H1 (cell line): ENCODE results near the gene PDE1A. TPM values are rescaled to one million over a fixed set of nuclear protein-coding genes. Genes with fewer than 3 reads are reported as not detected.

Experiments
- CTCF ChIA-PET: fragments of 300-600 bp; sonication (Branson Sonifier 250); formaldehyde crosslinking; loops from one replicate; lab custom pipeline; 2021; ENCODE audit not compliant: partially characterized antibody; lab: Charles Lee
- POLR2A ChIA-PET: fragments of 300-600 bp; sonication (Branson Sonifier 250); formaldehyde crosslinking; loops from one replicate; lab custom pipeline; 2021; ENCODE audit warnings: inconsistent platforms; ENCODE audit not compliant: partially characterized antibody; lab: Charles Lee
- DNase-seq, 2 experiments: peaks; one replicate each; pipeline versions ENCODE4 v3.0.0 to v3.0.0-alpha.2; 2010 to 2022; ENCODE audit warnings: low spot score in 2 of 2, low read depth in 1 of 2, mixed read lengths in 1 of 2
- FAIRE-seq: peaks from 2 replicates; lab custom pipeline; 2011; peaks lifted over from hg19 to GRCh38; lab: Jason Lieb, UNC
- H2AFZ ChIP-seq: 2 replicates; pipeline ENCODE4 v1.8.1; 2012; ENCODE audit warnings: low read length, inconsistent platforms
- H2AK5ac ChIP-seq: 2 replicates; pipeline ENCODE4 v1.6.1; 2013; ENCODE audit warnings: low read depth, low read length
- H2BK120ac ChIP-seq: replicated peaks from 2 replicates; pipeline ENCODE3; 2013; ENCODE audit warnings: low read depth, low read length, inconsistent platforms
- H2BK12ac ChIP-seq: 2 replicates; pipeline ENCODE4 v1.6.1; 2013; ENCODE audit warnings: low read depth, low read length
- H2BK15ac ChIP-seq: 2 replicates; pipeline ENCODE4 v1.6.1; 2013; ENCODE audit warnings: low read length
- H2BK20ac ChIP-seq: 2 replicates; pipeline ENCODE4 v1.6.1; 2013; ENCODE audit warnings: low read length
- H2BK5ac ChIP-seq: 2 replicates; pipeline ENCODE4 v1.6.1; 2013; ENCODE audit warnings: low read depth, low read length
- H3K14ac ChIP-seq: 2 replicates; pipeline ENCODE4 v1.6.1; 2013; ENCODE audit warnings: inconsistent platforms; ENCODE audit not compliant: insufficient read length
- H3K18ac ChIP-seq: 2 replicates; pipeline ENCODE4 v1.6.1; 2013; ENCODE audit warnings: low read length; ENCODE audit errors: extremely low read depth
- H3K23ac ChIP-seq: 2 replicates; pipeline ENCODE4 v1.6.1; 2013; ENCODE audit warnings: inconsistent platforms; ENCODE audit not compliant: insufficient read length
- H3K23me2 ChIP-seq: 2 replicates; pipeline ENCODE4 v1.6.1; 2013; ENCODE audit warnings: low read depth, low read length
- H3K27ac ChIP-seq: 2 replicates; pipeline ENCODE4 v1.6.1; 2011; ENCODE audit warnings: low read depth, low read length, inconsistent platforms
- H3K27me3 ChIP-seq, 4 experiments: replicated peaks in 1 of 4; 1 replicate in 1 of 4; 2 replicates in 3 of 4; pipeline versions ENCODE4 v1.6.1 to v1.8.1; 2011 to 2013; ENCODE audit warnings: low read length in 3 of 4, mild to moderate bottlenecking in 3 of 4, inconsistent platforms in 2 of 4, mixed read lengths in 2 of 4, moderate library complexity in 1 of 4; ENCODE audit not compliant: control insufficient read depth in 3 of 4, insufficient read depth in 3 of 4; ENCODE audit errors: extremely low read depth in 1 of 4
- H3K36me3 ChIP-seq, 4 experiments: 2 replicates each; pipeline versions ENCODE4 v1.6.1 to v1.8.1; 2011 to 2013; ENCODE audit warnings: mild to moderate bottlenecking in 4 of 4, low read length in 3 of 4, moderate library complexity in 2 of 4, control low read depth in 1 of 4, inconsistent platforms in 1 of 4; ENCODE audit not compliant: insufficient read depth in 4 of 4, control insufficient read depth in 2 of 4
- H3K4ac ChIP-seq: replicated peaks from 2 replicates; pipeline ENCODE3; 2013; ENCODE audit warnings: low read length, low read depth, mixed read lengths, inconsistent platforms; ENCODE audit not compliant: insufficient read length
- H3K4me1 ChIP-seq, 4 experiments: replicated peaks in 1 of 4; 1 replicate in 1 of 4; 2 replicates in 3 of 4; pipeline versions ENCODE4 v1.6.1 to v1.8.1; 2011 to 2013; ENCODE audit warnings: low read length in 3 of 4, inconsistent platforms in 2 of 4, mixed read lengths in 1 of 4; ENCODE audit not compliant: insufficient read depth in 4 of 4, control insufficient read depth in 3 of 4
- H3K4me2 ChIP-seq, 2 experiments: 2 replicates each; pipeline versions ENCODE4 v1.6.1 to v1.8.1; 2011 to 2013; ENCODE audit warnings: low read depth in 2 of 2, low read length in 2 of 2, control low read depth in 1 of 2, inconsistent platforms in 1 of 2, mild to moderate bottlenecking in 1 of 2; ENCODE audit not compliant: insufficient read depth in 1 of 2
- H3K4me3 ChIP-seq, 4 experiments: fragments of 200-600, 300-600 bp in 1 of 4; sonication (generic), shearing (Covaris generic), sonication (Bioruptor Twin) in 1 of 4; 2 replicates each; pipeline versions ENCODE4 v1.5.1 to v1.8.1; 2011 to 2016; ENCODE audit warnings: low read length in 4 of 4, low read depth in 3 of 4, control low read depth in 2 of 4, inconsistent platforms in 2 of 4, mild to moderate bottlenecking in 2 of 4, mixed read lengths in 1 of 4, moderate library complexity in 1 of 4; ENCODE audit not compliant: insufficient read depth in 2 of 4; ENCODE audit errors: extremely low read depth in 1 of 4
- H3K56ac ChIP-seq: replicated peaks from 2 replicates; pipeline ENCODE3; 2013; ENCODE audit warnings: low read depth, mild to moderate bottlenecking, mixed read lengths, low read length, inconsistent platforms; ENCODE audit not compliant: insufficient read length
- H3K79me1 ChIP-seq: 2 replicates; pipeline ENCODE4 v1.6.1; 2013; ENCODE audit warnings: low read depth, low read length, control low read depth
- H3K79me2 ChIP-seq, 2 experiments: 2 replicates each; pipeline versions ENCODE4 v1.6.1 to v1.8.1; 2012 to 2013; ENCODE audit warnings: low read length in 2 of 2, mild to moderate bottlenecking in 2 of 2, inconsistent platforms in 1 of 2; ENCODE audit not compliant: insufficient read depth in 2 of 2, control insufficient read depth in 1 of 2
- H3K9ac ChIP-seq, 4 experiments: replicated peaks in 1 of 4; 1 replicate in 1 of 4; 2 replicates in 3 of 4; pipeline versions ENCODE4 v1.6.1 to v1.8.1; 2011 to 2013; ENCODE audit warnings: low read depth in 3 of 4, low read length in 3 of 4, control low read depth in 2 of 4, mild to moderate bottlenecking in 2 of 4, moderate library complexity in 2 of 4, inconsistent platforms in 1 of 4; ENCODE audit errors: extremely low read depth in 1 of 4
- H3K9me3 ChIP-seq, 2 experiments: 2 replicates each; pipeline versions ENCODE4 v1.6.1 to v1.8.1; 2012 to 2013; ENCODE audit warnings: mild to moderate bottlenecking in 2 of 2, moderate library complexity in 2 of 2, control low read depth in 1 of 2, inconsistent platforms in 1 of 2, low read depth in 1 of 2, low read length in 1 of 2, mixed read lengths in 1 of 2; ENCODE audit not compliant: insufficient read depth in 2 of 2
- H4K20me1 ChIP-seq, 2 experiments: replicated peaks in 1 of 2; 2 replicates each; pipeline versions ENCODE3 to v1.8.1; 2011 to 2013; ENCODE audit warnings: inconsistent platforms in 2 of 2, low read length in 2 of 2, mild to moderate bottlenecking in 1 of 2; ENCODE audit not compliant: insufficient read depth in 2 of 2, control insufficient read depth in 1 of 2
- H4K5ac ChIP-seq: 2 replicates; pipeline ENCODE4 v1.6.1; 2013; ENCODE audit warnings: low read length, low read depth, mixed read lengths, inconsistent platforms; ENCODE audit not compliant: insufficient read length
- H4K8ac ChIP-seq: 2 replicates; pipeline ENCODE4 v1.8.0; 2013; ENCODE audit warnings: mild to moderate bottlenecking, moderate library complexity, low read length, inconsistent platforms; ENCODE audit not compliant: insufficient read depth; ENCODE audit errors: extremely low read depth
- H4K91ac ChIP-seq: replicated peaks from 2 replicates; pipeline ENCODE3; 2013; ENCODE audit warnings: low read length, mixed read lengths, inconsistent platforms; ENCODE audit not compliant: insufficient read length
- EZH2 ChIP-seq: fragments of 200-600 bp; sonication (generic); IDR thresholded peaks from 2 replicates; pipeline ENCODE4 v1.7.1; 2012; ENCODE audit warnings: low read depth, mild to moderate bottlenecking, moderate library complexity, low read length, inconsistent platforms; ENCODE audit not compliant: severe bottlenecking
- POU5F1 ChIP-seq: IDR thresholded peaks from 2 replicates; pipeline ENCODE4 v1.6.1; 2011; ENCODE audit warnings: low read depth, mild to moderate bottlenecking, low read length, moderate library complexity
- SP2 ChIP-seq: IDR thresholded peaks from 2 replicates; pipeline ENCODE4 v1.6.1; 2012; ENCODE audit warnings: mild to moderate bottlenecking, low read length, inconsistent platforms
- SUZ12 ChIP-seq: fragments of 200-600 bp; sonication (generic); IDR thresholded peaks from 2 replicates; pipeline ENCODE4 v1.6.1; 2012; ENCODE audit warnings: mild to moderate bottlenecking, inconsistent platforms, low read length, moderate library complexity, mixed read lengths
- TBP ChIP-seq: IDR thresholded peaks from 2 replicates; pipeline ENCODE4 v1.6.1; 2011; ENCODE audit warnings: low read depth, low read length, improper control_type of control experiment
- WGBS, 2 experiments: shearing (Covaris generic) in 1 of 2; methylation state at CpG; one replicate each; pipeline versions ENCODE4 v1.1.6 to v1.1.7; 2013 to 2015; ENCODE audit warnings: low lambda C conversion rate in 2 of 2, mixed read lengths in 2 of 2, inconsistent platforms in 1 of 2, low coverage in 1 of 2, missing lambda C conversion rate in 1 of 2; ENCODE audit not compliant: insufficient replicate concordance in 2 of 2, insufficient coverage in 1 of 2, insufficient read length in 1 of 2; ENCODE audit errors: extremely low coverage in 1 of 2, missing lambda C conversion rate in 1 of 2; 5-methylcytosine and 5-hydroxymethylcytosine counted together
- polyA plus RNA-seq, 7 experiments: library from polyadenylated mRNA; depleted of rRNA in 3 of 7; stranded (reverse) in 5 of 7; unstranded in 2 of 7; fragments of >200 nt in 5 of 7; fragments of 200-250 nt in 2 of 7; gene quantifications; 1 replicate in 5 of 7; 2 replicates in 1 of 7; 4 replicates in 1 of 7; pipeline versions ENCODE4 v1.2.1 to v1.2.3, GENCODE V29; 2011 to 2013; ENCODE audit warnings: missing spikeins in 2 of 7, mixed read lengths in 2 of 7
- total RNA-seq: library from RNA; stranded (reverse); fragmentation: NEBNext Ultra II Directional; extraction: Animal tissue kit (Norgen Biotek cat#: 25700); gene quantifications from 2 replicates; pipeline ENCODE4 v1.2.1, GENCODE V29; 2021

PDE1A gene
- total and polyA plus RNA-seq, 2 of the 8 experiments (the other 6 are each of a cell fraction or from before 2014, with no cell fraction given): 0.34 TPM; not detected in 1

DNA sequence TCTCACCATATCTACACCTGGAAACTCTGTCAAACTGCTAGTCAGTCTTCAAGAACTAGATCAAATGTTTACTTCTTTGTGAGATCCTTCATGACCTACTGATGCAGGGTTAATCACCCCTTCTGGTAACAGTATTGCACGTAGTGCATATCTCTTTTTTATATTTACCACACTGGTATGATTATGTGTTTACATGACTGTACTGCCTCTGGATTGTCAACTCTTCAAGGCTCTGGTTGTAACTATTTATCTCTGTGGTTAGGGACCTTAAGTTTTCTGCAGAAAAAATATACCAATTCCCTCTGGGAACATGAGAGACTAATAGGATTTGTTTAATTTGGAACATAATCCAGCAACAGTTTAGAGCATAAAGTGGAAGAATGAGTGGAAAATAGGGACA is 135.5 kb downstream of the PDE1A start:
- no peak for DNase-seq
- Histone ChIP-seq H3K4ac (no peak overlapping the region), H3K27ac (no peak overlapping the region), H3K27me3 (no peaks in the 10 kb centered on the region), H4K8ac (no peak overlapping the region), H2BK120ac (no peak overlapping the region), H3K36me3 (no peaks in the 10 kb centered on the region), H2AK5ac (no peak overlapping the region), H4K91ac (no peak overlapping the region), H3K79me2 (no peaks in the 10 kb centered on the region), H3K4me2 (no peak overlapping the region), H4K5ac (no peak overlapping the region), H3K18ac (no peak overlapping the region), H3K79me1 (no peaks in the 10 kb centered on the region), H3K4me1 (no peaks in the 10 kb centered on the region), H3K56ac (no peak overlapping the region), H2AFZ (no peak overlapping the region), H2BK20ac (no peak overlapping the region), H3K14ac (no peak overlapping the region), H2BK15ac (no peak overlapping the region), H2BK5ac (no peak overlapping the region), H3K23ac (no peak overlapping the region), H3K9ac (no peak overlapping the region), H4K20me1 (no peaks in the 10 kb centered on the region), H3K9me3 (no peaks in the 10 kb centered on the region), H3K4me3 (no peak overlapping the region), H2BK12ac (no peak overlapping the region), H3K23me2 (no peaks in the 10 kb centered on the region)
- CTCF ChIA-PET: no interaction called here
- TF ChIP-seq POU5F1: no peak
- TF ChIP-seq EZH2: no peak
- TF ChIP-seq SP2: no peak
- no peak for TF ChIP-seq SUZ12
- TF ChIP-seq TBP: no peak
- WGBS, 2 experiments: 79% methylated on average over 1 of the region's 1 CpG; no CpG with 5 or more reads in 1 of the 2 experiments
- POLR2A ChIA-PET: no interaction called here
- no peak for FAIRE-seq
